Testis (tissue), 2 donors: ENCODE results near the gene IL1RAPL1.

Experiments used
- CTCF ChIP-seq, 3 experiments: fragments of 450-650 bp in 2 of 3; fragments of 200-600 bp in 1 of 3; sonication (generic) in 1 of 3; IDR thresholded peaks; one replicate each; pipeline ENCODE4 v1.5.1; 2016 to 2019; ENCODE audit warnings: antibody characterized with exemption in 3 of 3, mild to moderate bottlenecking in 2 of 3, moderate library complexity in 1 of 3
- POLR2A ChIP-seq: fragments of 450-650 bp; IDR thresholded peaks from one replicate; pipeline ENCODE4 v1.6.1; 2017; ENCODE audit warnings: antibody characterized with exemption, mild to moderate bottlenecking, moderate library complexity

DNA sequence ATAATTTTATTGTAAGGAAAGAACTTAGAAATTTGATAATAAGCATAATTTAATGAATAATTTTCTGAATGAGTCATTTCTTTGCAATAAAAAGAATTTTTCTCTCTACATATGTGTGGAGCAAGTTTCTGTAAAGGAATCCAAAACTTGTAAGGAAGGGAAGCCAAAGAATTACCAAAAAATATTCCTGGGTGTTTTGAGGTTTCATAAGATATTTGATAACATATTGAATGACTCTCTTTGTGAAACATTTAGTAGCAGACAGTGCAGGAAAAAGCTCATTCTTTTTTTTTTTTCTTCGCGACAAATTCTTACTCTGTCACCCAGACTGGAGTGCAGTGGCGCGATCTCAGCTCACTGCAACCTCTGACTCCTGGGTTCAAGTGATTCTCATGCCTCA, 1159.1 kb downstream of the IL1RAPL1 start:
- TF ChIP-seq CTCF (IDR thresholded peaks at IDR 0.05) = no peak
- TF ChIP-seq POLR2A = no peak
